DMS153 treated with DMSO at 0.1 percent for 48 hours (cell line): Measurements from ENCODE around the gene CD163L1.

Experiments
- DNase-seq: peaks from one replicate; lab custom pipeline; 2025; ENCODE audit not compliant: unreplicated experiment; lab: John Stamatoyannopoulos, UW

Gene CD163L1

DNA sequence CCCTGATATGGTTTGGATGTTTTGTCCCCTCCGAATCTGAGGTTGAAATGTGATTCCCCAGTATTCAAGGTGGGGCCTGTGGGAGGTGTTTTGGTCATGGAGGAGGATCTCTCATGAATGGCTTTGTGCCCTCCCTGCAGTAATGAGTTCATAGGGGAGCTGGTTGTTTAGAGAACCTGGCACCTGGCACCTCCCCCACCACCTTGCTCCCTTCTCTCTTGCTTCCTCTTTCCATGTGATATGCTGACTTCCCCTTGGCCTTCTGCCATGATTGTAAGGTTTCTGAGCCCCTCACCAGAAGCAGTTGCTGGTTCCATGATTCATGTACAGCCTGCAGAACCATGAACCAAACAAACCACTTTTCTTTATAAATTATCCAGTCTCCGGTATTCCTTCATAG is 32.6 kb downstream of the CD163L1 start:
- DNase-seq, result no peak

GRCh38 chr12:7404275-7404674 is 39.7 kb downstream of the CD163L1 start:
- no peak for DNase-seq

DNA sequence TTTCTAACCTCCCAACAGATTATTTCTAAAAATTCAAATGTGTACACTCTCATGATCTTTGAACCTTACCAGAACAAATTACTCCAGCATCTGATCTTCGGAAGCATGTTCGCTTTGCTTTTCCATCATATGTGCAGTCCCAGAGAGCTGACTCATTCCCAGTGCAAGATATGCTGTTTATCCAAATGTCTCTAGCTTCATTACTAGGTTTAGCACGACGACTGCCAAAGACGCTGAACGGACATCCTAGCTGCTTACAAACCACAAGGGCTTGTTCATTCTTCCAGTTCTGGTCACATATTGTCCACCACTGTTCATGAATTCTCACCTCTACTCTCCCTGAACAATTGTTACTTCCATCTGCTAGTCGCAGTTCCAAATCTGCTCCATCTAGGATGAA is 40.5 kb downstream of the CD163L1 start:
- DNase-seq, result no peak

DNA sequence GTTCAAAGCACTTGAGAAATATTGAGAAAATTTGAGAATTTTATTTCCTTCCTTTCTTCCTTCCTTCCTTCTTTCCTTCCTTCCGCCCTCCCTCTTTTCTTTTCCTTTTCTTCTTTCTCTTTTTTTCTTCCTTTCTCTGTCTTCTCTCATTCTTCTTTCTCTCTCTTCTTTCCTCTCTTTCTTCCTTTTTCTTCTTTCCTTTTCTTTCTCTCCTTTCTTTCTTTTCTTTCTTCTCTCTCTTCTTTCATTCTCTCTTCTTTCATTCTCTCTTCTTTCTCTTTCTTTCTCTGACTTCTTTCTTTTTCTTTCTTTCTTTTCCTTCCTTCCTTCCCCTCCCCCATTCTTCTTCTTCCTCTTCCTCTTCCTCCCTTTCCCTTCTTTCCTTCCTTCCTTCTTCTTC is 44.9 kb downstream of the CD163L1 start:
- DNase-seq, result no peak

DNA sequence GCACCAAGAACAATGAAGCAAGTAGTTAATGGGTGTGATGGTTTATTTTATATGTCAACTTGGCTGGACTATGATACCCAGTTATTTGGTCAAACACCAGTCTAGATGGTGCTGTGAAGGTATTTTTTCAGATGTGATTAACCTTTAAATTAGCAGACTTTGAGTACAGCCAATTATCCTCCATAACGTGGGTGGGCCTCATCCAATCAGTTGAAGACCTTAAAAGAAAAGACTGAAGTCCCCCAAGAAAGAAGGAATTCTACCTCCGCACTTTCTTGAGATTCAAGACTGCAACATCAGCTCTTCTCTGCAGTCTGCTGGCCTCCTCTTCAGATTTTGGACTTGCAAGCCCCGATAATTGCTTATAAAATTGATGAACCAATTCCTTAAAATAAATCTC is 47.5 kb downstream of the CD163L1 start:
- no peak for DNase-seq

DNA sequence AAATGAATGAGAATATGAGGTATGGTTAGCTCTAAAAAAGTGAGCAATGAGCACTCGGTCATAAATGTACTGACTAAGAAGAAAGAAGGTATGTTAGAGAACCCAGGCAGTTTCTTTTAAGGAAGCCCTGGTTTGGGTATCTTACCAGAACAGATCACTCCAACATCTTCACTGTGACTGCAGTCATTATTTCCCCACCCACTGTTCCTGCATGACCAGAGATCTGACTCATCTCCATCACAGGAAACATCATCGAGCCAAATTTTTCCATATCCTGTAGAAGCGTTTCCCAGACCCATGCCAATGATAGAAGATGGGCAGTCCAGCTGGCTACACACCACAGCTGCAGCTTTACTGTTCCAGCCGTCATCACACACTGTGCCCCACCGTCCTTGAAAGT is 48.0 kb downstream of the CD163L1 start:
- DNase-seq, result no peak

DNA sequence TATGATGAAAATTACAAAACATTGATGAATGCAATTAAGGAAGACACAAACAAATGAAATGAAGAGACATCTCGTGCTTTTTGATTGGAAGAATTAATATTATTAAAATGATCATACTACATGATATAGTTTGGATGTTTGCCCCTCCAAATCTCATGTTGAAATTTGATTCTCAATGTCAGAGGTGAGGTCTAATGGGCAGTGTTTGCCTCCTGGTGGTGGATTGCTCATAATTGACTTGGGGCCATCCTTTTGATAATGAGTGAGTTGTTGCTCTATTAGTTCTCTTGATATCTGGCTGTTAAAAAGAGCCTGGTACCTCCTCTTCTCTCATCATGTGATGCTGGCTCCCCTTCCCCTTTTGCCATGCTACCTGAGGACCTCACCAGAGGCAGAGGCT is 56.7 kb downstream of the CD163L1 start:
- no peak for DNase-seq

GRCh38 chr12:7383157-7383556 is 60.8 kb downstream of the CD163L1 start:
- no peak for DNase-seq

- DNase-seq, result no peak
These were observed 67.8 kb downstream of the CD163L1 start for GRCh38 chr12:7376196-7376595.

DNA sequence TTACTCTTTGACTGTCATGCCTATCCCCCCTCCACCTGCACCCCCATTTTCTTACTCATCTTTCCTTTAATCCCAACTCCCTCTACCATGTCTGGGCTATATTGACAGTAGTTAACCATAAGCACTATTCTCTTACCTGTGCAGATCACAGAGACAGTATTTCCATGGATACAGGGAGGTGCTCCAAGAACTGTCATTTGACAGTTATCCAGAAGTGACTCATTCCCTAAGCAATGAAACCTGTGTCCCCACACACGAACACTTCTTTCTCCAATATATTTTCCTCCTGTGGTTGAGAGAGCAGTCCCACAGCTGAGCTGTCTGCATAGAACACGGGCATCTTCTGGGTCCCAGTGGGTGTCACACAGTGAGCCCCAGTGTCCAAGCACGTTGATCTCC is 68.8 kb downstream of the CD163L1 start:
- no peak for DNase-seq

DNA sequence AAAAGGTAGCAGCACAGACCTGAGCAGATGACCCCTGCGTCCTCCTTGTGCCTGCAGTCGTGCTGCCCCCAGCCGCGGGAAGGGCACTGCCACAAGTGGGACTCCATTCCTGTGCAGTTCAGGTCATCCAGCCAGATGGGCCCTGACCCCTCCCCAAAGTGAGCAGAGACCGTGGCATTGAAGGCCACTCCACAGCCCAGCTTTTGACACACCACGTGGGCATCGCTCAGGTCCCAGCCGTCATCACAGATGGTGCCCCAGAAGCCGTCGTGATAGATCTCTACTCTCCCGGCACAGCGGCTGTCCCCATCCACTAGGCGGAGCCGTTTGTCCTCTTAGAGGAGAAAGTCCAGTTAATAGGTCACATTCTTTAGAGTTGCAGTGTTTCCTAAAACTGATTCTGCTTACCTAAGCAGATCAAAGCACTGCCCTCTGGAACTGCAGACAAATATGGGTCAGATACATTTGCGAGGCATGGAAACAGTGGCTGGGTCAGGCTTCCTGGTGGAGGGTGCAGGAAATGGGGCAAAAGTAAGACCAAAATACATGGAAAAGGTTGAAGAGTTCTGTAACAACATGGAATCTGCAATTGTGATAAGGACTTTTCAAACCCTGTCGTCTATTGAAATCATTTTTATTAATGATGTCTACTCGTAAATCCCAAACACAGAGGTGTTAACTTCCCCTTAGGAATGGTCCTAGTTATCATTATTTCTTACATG is 69.4 kb downstream of the CD163L1 start:
- DNase-seq, result no peak

- DNase-seq, result no peak
These were observed 70.7 kb downstream of the CD163L1 start for GRCh38 chr12:7373226-7373625.

GRCh38 chr12:7369274-7369729 is 74.7 kb downstream of the CD163L1 start:
- no peak for DNase-seq

- no peak for DNase-seq
These were observed 81.2 kb downstream of the CD163L1 start for GRCh38 chr12:7362734-7363133.

- DNase-seq, result no peak
These were observed 82.7 kb downstream of the CD163L1 start for GRCh38 chr12:7361265-7361664.

GRCh38 chr12:7354529-7354928 is 89.4 kb downstream of the CD163L1 start:
- DNase-seq, result no peak

- DNase-seq, result no peak
These were observed 91.3 kb downstream of the CD163L1 start for GRCh38 chr12:7352661-7353060.

DNA sequence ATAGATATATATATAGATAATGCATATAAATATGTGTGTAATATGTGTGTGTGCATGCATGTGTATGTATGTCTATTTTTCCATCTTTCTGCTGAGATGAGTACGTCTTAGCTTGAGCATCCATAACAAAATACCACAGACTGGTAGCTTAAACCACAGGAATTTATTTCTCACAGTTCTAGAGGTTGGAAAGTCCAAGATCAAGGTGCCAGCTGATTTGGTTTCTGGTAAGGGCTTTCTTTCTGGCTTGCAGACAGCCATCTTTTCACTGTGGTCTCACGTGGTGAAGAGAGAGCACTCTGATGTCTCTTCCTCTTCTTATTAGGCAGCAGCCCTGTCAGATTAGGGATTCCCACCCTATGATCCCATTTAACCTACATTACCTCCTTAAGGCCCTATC is 92.8 kb downstream of the CD163L1 start:
- DNase-seq, result no peak

DNA sequence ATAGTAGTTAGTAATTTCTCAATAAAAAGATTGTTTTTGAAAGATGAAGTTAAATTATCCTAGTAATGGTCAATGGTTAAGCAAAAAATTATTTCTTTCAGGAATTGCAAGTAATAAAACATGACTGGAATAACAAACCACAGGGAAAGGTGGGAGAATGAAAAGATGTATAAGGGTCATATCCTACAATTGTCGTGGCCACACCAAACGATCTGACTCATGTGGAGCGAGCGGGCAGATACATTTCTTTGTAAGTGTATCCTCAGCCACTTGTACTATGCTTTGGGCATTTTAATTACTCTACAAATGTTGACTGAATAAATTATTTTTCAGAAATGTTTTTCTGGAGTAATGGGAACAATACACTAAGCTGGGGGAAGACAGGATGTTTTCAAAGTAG is 94.5 kb downstream of the CD163L1 start:
- DNase-seq, result no peak

- DNase-seq, result no peak
These were observed 97.3 kb downstream of the CD163L1 start for GRCh38 chr12:7346551-7347225.

DNA sequence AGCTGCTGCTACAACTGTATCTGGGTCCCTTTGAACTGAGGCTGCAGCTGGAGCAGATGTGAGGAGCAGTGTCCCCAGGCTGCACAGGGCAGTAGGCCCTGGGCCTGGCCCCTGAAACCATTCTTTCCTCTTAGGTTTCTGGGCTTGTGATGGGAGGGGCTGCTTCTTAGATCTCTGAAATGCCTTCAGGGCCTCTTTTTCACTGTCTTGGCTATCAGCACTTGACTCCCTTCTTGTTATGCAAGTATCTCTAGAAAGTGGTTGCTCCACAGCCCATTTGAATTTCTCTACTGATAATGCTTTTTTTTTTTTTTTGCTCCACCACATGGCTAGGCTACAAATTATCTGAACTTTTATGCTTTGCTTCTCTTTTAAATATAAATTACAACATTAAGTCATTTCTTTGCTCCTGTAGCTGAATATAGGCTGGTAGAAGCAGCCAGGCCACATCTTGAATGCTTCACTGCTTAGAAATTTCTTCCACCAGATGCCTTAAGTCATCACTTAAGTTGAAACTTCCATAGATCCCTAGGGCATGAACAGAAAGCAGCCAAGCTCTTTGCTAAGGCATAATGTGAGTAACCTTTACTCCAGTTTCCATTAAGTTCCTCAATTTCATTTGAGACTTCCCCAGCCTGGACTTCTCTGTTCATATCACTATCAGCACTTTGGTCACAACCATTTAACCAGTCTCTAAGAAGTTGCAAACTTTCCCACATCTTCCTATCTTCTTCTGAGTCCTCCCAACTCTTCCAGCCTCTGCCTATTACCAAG is 98.9 kb downstream of the CD163L1 start:
- no peak for DNase-seq

GRCh38 chr12:7339675-7340074 is 104.3 kb downstream of the CD163L1 start:
- no peak for DNase-seq
